Loucy (cell line): ENCODE results near the gene DLG2.

Source experiments
- EZH2phosphoT487 ChIP-seq: fragments of 200-600 bp; IDR thresholded peaks from 2 replicates; pipeline ENCODE4 v1.6.1; 2018; ENCODE audit warnings: antibody characterized with exemption, mild to moderate bottlenecking, moderate library complexity, borderline replicate concordance
- TF ChIP-seq, protein P1 (sequence below): fragments of 200-600 bp; sonication (generic); conservative IDR thresholded peaks from 2 replicates; pipeline ENCODE4 v1.5.1; 2014; ENCODE audit warnings: mild to moderate bottlenecking, antibody characterized with exemption, low read length

DNA sequence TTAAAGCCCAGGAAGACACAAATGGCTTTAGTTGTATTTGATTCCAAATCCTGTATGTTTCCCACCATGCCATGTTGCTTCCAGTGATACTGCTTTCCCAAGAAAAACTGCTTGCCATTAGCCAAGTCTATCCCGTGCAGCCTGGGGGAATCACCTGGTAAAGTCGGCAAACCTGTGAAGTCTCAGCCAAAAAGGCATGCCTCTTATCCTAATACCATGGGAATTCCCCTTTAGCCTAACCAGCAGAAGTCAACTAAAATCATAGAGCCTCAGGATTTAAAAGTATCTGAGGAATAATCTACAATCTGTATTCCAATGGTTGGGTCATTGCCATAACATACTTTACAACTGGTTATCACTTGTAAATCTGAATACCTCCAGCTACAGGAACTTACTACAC is 869.4 kb downstream of the DLG2 start:
- TF ChIP-seq, protein P1, sequence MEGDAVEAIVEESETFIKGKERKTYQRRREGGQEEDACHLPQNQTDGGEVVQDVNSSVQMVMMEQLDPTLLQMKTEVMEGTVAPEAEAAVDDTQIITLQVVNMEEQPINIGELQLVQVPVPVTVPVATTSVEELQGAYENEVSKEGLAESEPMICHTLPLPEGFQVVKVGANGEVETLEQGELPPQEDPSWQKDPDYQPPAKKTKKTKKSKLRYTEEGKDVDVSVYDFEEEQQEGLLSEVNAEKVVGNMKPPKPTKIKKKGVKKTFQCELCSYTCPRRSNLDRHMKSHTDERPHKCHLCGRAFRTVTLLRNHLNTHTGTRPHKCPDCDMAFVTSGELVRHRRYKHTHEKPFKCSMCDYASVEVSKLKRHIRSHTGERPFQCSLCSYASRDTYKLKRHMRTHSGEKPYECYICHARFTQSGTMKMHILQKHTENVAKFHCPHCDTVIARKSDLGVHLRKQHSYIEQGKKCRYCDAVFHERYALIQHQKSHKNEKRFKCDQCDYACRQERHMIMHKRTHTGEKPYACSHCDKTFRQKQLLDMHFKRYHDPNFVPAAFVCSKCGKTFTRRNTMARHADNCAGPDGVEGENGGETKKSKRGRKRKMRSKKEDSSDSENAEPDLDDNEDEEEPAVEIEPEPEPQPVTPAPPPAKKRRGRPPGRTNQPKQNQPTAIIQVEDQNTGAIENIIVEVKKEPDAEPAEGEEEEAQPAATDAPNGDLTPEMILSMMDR: no peak
- TF ChIP-seq EZH2phosphoT487: no peak
